HL-60 (cell line): ENCODE measurements around the gene CARS2.
A peak's percentile ranks its signal among the peaks of the same experiment; 100 is the strongest.
"Not testable (repeated sequence)": the region's sequence is repeated elsewhere in the genome, so short reads cannot be mapped to it uniquely, and the experiment has no call there.

Experiments
- DNase-seq, 2 experiments: peaks; one replicate each; pipeline ENCODE4 v3.0.0-alpha.2; 2010 to 2020; ENCODE audit warnings: low read depth in 1 of 2, low spot score in 1 of 2
- H3K27ac ChIP-seq: fragments of 250-450 bp; sonication (Bioruptor Pico); replicated peaks from 2 replicates; pipeline ENCODE4 v1.5.1; 2020; ENCODE audit warnings: mild to moderate bottlenecking, moderate library complexity
- H3K27me3 ChIP-seq: fragments of 250-450 bp; sonication (Bioruptor Pico); 2 replicates; pipeline ENCODE4 v1.5.1; 2021; ENCODE audit warnings: mild to moderate bottlenecking, moderate library complexity; ENCODE audit not compliant: insufficient read depth, poor library complexity, severe bottlenecking
- H3K4me3 ChIP-seq: replicated peaks from 2 replicates; pipeline ENCODE4 v1.5.1; 2011; ENCODE audit warnings: mild to moderate bottlenecking, control low read depth, low read length; ENCODE audit not compliant: insufficient read depth
- GABPA ChIP-seq: IDR thresholded peaks from 2 replicates; pipeline ENCODE4 v1.6.1; 2012; ENCODE audit warnings: low read depth
- POLR2AphosphoS5 ChIP-seq: IDR thresholded peaks from 2 replicates; pipeline ENCODE4 v1.6.1; 2012; ENCODE audit warnings: low read depth
- SPI1 ChIP-seq: IDR thresholded peaks from 2 replicates; pipeline ENCODE4 v1.6.1; 2012; ENCODE audit warnings: low read depth, mild to moderate bottlenecking, borderline replicate concordance
- TF ChIP-seq, protein P1 (sequence below): IDR thresholded peaks from one replicate; pipeline ENCODE4 v1.5.1; 2011; ENCODE audit warnings: low read length, control low read depth, inconsistent platforms; ENCODE audit not compliant: insufficient read depth
- TF ChIP-seq, protein P2 (sequence below): IDR thresholded peaks from 2 replicates; pipeline ENCODE4 v1.6.1; 2012; ENCODE audit warnings: low read depth; ENCODE audit not compliant: insufficient replicate concordance

CARS2 gene

GRCh38 chr13:110731072-110731471 lies 25.2 kb upstream of the CARS2 start:
- Histone ChIP-seq H3K27me3 (no peaks in the 10 kb centered on the region), H3K4me3 (no peak overlapping the region), H3K27ac (no peak overlapping the region)
- TF ChIP-seq POLR2AphosphoS5 (no peak), SPI1 (no peak), GABPA (no peak)
- TF ChIP-seq, protein P1, sequence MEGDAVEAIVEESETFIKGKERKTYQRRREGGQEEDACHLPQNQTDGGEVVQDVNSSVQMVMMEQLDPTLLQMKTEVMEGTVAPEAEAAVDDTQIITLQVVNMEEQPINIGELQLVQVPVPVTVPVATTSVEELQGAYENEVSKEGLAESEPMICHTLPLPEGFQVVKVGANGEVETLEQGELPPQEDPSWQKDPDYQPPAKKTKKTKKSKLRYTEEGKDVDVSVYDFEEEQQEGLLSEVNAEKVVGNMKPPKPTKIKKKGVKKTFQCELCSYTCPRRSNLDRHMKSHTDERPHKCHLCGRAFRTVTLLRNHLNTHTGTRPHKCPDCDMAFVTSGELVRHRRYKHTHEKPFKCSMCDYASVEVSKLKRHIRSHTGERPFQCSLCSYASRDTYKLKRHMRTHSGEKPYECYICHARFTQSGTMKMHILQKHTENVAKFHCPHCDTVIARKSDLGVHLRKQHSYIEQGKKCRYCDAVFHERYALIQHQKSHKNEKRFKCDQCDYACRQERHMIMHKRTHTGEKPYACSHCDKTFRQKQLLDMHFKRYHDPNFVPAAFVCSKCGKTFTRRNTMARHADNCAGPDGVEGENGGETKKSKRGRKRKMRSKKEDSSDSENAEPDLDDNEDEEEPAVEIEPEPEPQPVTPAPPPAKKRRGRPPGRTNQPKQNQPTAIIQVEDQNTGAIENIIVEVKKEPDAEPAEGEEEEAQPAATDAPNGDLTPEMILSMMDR = no peak
- TF ChIP-seq, protein P2, sequence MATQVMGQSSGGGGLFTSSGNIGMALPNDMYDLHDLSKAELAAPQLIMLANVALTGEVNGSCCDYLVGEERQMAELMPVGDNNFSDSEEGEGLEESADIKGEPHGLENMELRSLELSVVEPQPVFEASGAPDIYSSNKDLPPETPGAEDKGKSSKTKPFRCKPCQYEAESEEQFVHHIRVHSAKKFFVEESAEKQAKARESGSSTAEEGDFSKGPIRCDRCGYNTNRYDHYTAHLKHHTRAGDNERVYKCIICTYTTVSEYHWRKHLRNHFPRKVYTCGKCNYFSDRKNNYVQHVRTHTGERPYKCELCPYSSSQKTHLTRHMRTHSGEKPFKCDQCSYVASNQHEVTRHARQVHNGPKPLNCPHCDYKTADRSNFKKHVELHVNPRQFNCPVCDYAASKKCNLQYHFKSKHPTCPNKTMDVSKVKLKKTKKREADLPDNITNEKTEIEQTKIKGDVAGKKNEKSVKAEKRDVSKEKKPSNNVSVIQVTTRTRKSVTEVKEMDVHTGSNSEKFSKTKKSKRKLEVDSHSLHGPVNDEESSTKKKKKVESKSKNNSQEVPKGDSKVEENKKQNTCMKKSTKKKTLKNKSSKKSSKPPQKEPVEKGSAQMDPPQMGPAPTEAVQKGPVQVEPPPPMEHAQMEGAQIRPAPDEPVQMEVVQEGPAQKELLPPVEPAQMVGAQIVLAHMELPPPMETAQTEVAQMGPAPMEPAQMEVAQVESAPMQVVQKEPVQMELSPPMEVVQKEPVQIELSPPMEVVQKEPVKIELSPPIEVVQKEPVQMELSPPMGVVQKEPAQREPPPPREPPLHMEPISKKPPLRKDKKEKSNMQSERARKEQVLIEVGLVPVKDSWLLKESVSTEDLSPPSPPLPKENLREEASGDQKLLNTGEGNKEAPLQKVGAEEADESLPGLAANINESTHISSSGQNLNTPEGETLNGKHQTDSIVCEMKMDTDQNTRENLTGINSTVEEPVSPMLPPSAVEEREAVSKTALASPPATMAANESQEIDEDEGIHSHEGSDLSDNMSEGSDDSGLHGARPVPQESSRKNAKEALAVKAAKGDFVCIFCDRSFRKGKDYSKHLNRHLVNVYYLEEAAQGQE = no peak
- no peak for DNase-seq

DNA sequence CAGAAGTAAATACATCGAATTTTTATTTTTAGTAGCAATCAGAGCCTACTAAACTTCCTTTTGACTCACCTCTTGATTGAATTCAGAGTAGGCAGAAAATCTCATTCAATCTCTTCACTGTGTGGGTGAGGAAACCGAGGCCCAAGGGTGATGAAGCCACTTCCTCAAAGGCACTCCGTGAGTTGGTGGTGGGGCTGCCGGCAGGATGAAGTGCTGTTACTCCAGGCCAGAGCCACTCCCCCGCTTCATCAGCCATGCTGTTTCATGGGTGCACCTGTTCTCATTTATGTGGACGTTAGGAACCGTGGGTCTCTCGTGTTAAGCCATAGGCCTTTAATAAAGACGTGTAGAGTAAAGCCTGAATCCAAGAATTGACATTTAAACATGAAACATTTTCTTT lies 20.8 kb upstream of the CARS2 start:
- no peaks in the 10 kb centered on the region for H3K27me3 ChIP-seq
- TF ChIP-seq POLR2AphosphoS5 (peak; percentile 85), SPI1 (peak; percentile 95)
- TF ChIP-seq, protein P1 = no peak
- no peak overlapping the region for H3K4me3 ChIP-seq
- peak; percentile 55 to 93 for DNase-seq
- H3K27ac ChIP-seq = no peak overlapping the region

DNA sequence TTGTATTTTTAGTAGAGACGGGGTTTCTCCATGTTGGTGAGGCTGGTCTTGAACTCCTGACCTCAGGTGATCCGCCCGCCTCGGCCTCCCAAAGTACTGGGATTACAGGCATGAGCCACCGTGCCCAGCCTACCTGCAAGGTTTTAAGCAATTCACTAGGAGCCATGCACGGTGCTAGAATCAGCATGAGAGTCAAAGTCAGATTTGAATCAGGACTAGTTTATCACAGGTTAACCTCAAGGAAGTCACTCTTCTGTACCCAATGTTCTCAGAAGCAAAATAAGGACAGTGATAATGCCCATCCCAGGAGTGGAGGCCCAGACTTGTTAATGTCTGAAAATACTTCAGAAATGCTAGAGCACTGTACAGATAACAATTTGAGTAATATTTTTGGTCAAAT lies 20.2 kb upstream of the CARS2 start:
- not testable (repeated sequence) for H3K27me3 ChIP-seq, DNase-seq, H3K27ac ChIP-seq, H3K4me3 ChIP-seq

DNA sequence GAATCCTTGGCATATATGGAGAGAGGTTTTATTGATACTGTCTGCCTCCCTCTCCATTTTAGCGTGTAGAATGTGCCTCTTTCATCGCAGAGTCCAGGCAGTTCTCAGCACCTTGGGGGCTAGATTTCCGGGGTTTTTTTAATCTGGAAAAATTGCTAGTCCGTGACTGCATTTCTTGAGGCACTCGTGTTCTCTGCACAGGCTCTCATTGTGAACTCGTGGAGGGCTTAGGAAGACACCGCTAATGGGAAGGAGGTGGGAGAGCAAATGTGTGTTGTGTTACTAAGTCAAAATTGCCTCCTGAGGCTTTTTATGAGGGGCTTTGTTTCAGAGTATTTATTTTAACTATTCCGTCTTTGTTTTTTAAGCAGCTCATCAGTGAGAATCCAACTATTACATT lies 17.7 kb upstream of the CARS2 start:
- H3K4me3 ChIP-seq = no peak overlapping the region
- no peak for TF ChIP-seq POLR2AphosphoS5
- TF ChIP-seq, protein P2 = no peak
- TF ChIP-seq SPI1 = no peak

GRCh38 chr13:110722971-110723370 lies 17.1 kb upstream of the CARS2 start:
- no peaks in the 10 kb centered on the region for H3K27me3 ChIP-seq
- no peak for DNase-seq
- no peak overlapping the region for H3K4me3 ChIP-seq

More for the DNA sequence above, 17.7 kb upstream of the CARS2 start:
- no peak for DNase-seq
- H3K27ac ChIP-seq = no peak overlapping the region
- no peaks in the 10 kb centered on the region for H3K27me3 ChIP-seq

More at GRCh38 chr13:110722971-110723370, 17.1 kb upstream of the CARS2 start:
- no peak overlapping the region for H3K27ac ChIP-seq
- TF ChIP-seq, protein P2 = no peak
- TF ChIP-seq GABPA (no peak), POLR2AphosphoS5 (no peak), SPI1 (no peak)
- TF ChIP-seq, protein P1 = no peak
